ENCODE data around the gene VRTN.

The VRTN gene

DNA sequence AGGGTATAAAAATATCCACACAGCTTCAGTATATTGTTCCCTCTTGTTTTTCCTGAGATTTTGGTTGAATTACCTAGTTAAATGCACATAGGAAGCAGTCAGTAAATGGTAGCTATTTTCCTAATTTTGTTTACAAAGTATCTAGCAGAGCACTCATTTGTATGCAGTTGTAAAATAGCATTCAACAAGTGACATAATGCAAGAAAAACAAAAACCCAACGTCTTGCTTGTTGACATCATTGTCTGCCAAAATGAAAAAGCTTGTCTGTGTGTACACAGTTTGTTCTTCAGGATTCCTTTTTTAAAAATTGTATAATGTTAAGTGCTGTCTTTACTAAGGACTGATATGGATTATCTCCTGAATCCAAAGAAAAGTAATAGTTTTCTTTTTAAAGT lies 2.7 kb downstream of the VRTN start:
- no peaks in the 10 kb centered on the region for H3K36me3 ChIP-seq (ENCODE audit: control insufficient read depth, insufficient read depth, low read length)
- H3K4me3 ChIP-seq (replicated peaks; ENCODE audit: low read depth, low read length) = no peak overlapping the region
- no peak for DNase-seq (ENCODE audit: extremely low read depth, insufficient read length)
- no peaks in the 10 kb centered on the region; the same call in none of the 2 replicates for H3K27me3 ChIP-seq (replicated peaks; ENCODE audit: control insufficient read depth, insufficient read depth, low read length)
- TF ChIP-seq, protein P1, sequence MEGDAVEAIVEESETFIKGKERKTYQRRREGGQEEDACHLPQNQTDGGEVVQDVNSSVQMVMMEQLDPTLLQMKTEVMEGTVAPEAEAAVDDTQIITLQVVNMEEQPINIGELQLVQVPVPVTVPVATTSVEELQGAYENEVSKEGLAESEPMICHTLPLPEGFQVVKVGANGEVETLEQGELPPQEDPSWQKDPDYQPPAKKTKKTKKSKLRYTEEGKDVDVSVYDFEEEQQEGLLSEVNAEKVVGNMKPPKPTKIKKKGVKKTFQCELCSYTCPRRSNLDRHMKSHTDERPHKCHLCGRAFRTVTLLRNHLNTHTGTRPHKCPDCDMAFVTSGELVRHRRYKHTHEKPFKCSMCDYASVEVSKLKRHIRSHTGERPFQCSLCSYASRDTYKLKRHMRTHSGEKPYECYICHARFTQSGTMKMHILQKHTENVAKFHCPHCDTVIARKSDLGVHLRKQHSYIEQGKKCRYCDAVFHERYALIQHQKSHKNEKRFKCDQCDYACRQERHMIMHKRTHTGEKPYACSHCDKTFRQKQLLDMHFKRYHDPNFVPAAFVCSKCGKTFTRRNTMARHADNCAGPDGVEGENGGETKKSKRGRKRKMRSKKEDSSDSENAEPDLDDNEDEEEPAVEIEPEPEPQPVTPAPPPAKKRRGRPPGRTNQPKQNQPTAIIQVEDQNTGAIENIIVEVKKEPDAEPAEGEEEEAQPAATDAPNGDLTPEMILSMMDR (IDR thresholded peaks at IDR 0.05; ENCODE audit: insufficient read depth, low read length, poor library complexity, severe bottlenecking) = no peak

DNA sequence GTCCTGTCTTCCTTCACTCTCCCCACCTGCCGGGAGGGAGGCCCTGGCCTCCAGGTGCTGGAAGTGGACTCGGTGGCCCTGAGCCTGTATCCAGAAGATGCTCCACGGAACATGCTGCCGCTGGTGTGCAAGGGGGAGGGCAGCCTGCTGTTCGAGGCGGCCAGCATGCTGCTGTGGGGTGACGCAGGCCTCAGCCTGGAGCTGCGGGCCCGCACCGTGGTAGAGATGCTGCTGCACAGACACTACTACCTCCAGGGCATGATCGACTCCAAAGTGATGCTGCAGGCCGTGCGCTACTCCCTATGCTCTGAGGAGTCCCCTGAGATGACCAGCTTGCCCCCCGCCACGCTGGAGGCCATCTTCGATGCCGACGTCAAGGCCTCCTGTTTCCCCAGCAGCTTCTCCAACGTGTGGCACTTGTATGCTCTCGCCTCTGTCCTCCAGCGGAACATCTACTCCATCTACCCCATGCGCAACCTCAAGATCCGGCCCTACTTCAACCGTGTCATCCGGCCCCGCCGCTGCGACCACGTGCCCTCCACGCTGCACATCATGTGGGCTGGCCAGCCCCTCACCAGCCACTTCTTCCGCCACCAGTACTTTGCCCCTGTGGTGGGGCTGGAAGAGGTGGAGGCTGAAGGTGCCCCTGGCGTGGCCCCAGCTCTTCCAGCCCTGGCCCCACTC lies 8.8 kb downstream of the VRTN start:
- Histone ChIP-seq H3K36me3 (ENCODE audit: control insufficient read depth, insufficient read depth, low read length) (no peaks in the 10 kb centered on the region), H3K27me3 (replicated peaks; ENCODE audit: control insufficient read depth, insufficient read depth, low read length) (no peaks in the 10 kb centered on the region; the same call in 1 of the 2 replicates), H3K4me3 (replicated peaks; ENCODE audit: low read depth, low read length) (no peak overlapping the region)
- no peak for DNase-seq (ENCODE audit: extremely low read depth, insufficient read length)
- TF ChIP-seq, protein P1 (IDR thresholded peaks at IDR 0.05; ENCODE audit: insufficient read depth, low read length, poor library complexity, severe bottlenecking) = no peak

DNA sequence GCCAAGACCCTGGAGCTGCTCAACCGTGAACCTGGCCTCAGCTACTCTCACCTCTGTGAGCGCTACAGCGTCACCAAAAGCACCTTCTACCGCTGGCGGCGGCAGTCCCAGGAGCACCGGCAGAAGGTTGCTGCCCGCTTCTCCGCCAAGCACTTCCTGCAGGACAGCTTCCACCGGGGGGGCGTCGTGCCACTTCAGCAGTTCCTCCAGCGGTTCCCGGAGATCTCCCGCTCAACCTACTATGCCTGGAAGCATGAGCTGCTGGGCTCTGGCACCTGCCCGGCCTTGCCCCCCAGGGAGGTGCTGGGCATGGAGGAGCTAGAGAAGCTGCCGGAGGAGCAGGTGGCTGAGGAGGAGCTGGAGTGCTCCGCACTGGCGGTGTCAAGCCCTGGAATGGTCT lies 9.3 kb downstream of the VRTN start:
- no peak overlapping the region for H3K4me3 ChIP-seq (replicated peaks; ENCODE audit: low read depth, low read length)
- DNase-seq (ENCODE audit: extremely low read depth, insufficient read length) = no peak
- TF ChIP-seq, protein P1 (IDR thresholded peaks at IDR 0.05; ENCODE audit: insufficient read depth, low read length, poor library complexity, severe bottlenecking) = no peak
- no peaks in the 10 kb centered on the region; the same call in 1 of the 2 replicates for H3K27me3 ChIP-seq (replicated peaks; ENCODE audit: control insufficient read depth, insufficient read depth, low read length)
- no peaks in the 10 kb centered on the region for H3K36me3 ChIP-seq (ENCODE audit: control insufficient read depth, insufficient read depth, low read length)

DNA sequence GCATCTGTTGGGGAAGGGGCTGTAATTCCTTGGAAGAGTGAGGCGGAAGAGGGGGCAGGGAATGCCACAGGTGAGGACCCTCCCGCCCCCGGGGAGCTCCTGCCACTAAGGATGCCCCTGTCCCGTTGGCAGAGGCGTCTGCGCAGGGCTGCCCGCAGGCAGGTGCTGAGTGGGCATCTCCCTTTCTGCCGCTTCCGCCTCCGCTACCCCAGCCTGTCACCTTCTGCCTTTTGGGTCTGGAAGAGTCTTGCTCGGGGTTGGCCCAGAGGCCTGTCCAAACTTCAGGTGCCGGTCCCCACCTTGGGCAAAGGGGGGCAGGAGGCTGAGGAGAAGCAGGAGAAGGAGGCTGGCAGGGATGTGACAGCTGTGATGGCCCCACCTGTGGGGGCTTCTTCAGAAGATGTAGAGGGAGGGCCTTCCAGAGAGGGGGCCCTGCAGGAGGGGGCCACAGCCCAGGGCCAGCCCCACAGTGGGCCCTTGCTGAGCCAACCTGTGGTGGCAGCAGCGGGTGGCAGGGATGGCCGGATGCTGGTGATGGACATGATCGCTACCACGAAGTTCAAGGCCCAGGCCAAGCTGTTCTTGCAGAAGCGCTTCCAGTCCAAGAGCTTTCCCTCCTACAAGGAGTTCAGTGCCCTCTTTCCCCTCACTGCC lies 10.0 kb downstream of the VRTN start:
- no peaks in the 10 kb centered on the region for H3K36me3 ChIP-seq (ENCODE audit: control insufficient read depth, insufficient read depth, low read length)
- H3K27me3 ChIP-seq (replicated peaks; ENCODE audit: control insufficient read depth, insufficient read depth, low read length) = no peaks in the 10 kb centered on the region
- H3K4me3 ChIP-seq (replicated peaks; ENCODE audit: low read depth, low read length) = no peak overlapping the region
- no peak for DNase-seq (ENCODE audit: extremely low read depth, insufficient read length)
- TF ChIP-seq, protein P1 (IDR thresholded peaks at IDR 0.05; ENCODE audit: insufficient read depth, low read length, poor library complexity, severe bottlenecking) = no peak

DNA sequence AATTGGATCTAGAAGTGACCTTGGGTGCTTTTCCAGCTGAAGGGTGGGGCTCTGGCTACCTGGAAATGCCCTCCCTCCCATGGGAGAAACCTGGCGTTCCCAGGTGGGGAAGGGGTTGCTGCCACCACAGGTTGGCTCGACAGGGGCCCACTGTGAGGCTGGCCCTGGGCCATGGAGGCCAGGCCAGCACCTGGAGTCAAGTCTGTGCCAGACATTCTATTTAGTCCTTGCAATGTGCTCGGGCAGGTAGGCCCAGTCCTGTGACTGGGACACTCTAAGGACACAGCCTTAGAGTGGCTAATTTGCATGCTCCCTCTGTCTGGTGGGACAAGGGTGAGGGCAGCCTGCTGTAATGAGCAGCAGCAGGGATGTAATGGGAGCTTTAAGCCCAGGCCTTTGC lies 11.9 kb downstream of the VRTN start:
- Histone ChIP-seq H3K36me3 (ENCODE audit: control insufficient read depth, insufficient read depth, low read length) (no peaks in the 10 kb centered on the region), H3K27me3 (replicated peaks; ENCODE audit: control insufficient read depth, insufficient read depth, low read length) (peaks cover 1% of the 10 kb centered on the region), H3K4me3 (replicated peaks; ENCODE audit: low read depth, low read length) (no peak overlapping the region)
- no peak for DNase-seq (ENCODE audit: extremely low read depth, insufficient read length)
- TF ChIP-seq, protein P1 (IDR thresholded peaks at IDR 0.05; ENCODE audit: insufficient read depth, low read length, poor library complexity, severe bottlenecking) = no peak
